SH-SY5Y (cell line): Measurements from ENCODE around the gene CORT.

Source experiments
- GATA2 ChIP-seq: IDR thresholded peaks from 2 replicates; pipeline ENCODE4 v1.6.1; 2011; ENCODE audit warnings: mild to moderate bottlenecking, low read depth, low read length
- GATA3 ChIP-seq: IDR thresholded peaks from 2 replicates; pipeline ENCODE4 v1.6.1; 2011; ENCODE audit warnings: low read depth, mild to moderate bottlenecking, low read length, moderate library complexity

- TF ChIP-seq GATA3 (no peak), GATA2 (no peak)
These were observed 30.8 kb downstream of the CORT start for GRCh38 chr1:10480614-10481013.
